Hepatocyte (in vitro differentiated cells): ENCODE results near the gene EXOC7. TPM values are rescaled to one million over a fixed set of nuclear protein-coding genes. Genes with fewer than 3 reads are reported as not detected.

Experiments
- DNase-seq: peaks from one replicate; pipeline ENCODE4 v3.0.0-alpha.2; 2016; ENCODE audit warnings: low spot score
- H2AFZ ChIP-seq: fragments of 200-600 bp; sonication (generic); 2 replicates; pipeline ENCODE4 v1.6.0; 2016; ENCODE audit warnings: antibody characterized with exemption, mild to moderate bottlenecking
- H3K27ac ChIP-seq: fragments of 200-600 bp; sonication (generic); 2 replicates; pipeline ENCODE4 v1.5.1; 2016; ENCODE audit warnings: mild to moderate bottlenecking
- H3K27me3 ChIP-seq: fragments of 200-600 bp; sonication (generic); 2 replicates; pipeline ENCODE4 v1.6.1; 2016
- H3K36me3 ChIP-seq: fragments of 200-600 bp; sonication (generic); replicated peaks from 2 replicates; pipeline ENCODE4 v1.5.1; 2016; ENCODE audit warnings: low read depth; ENCODE audit not compliant: insufficient read depth
- H3K4me1 ChIP-seq: fragments of 200-600 bp; sonication (generic); 2 replicates; pipeline ENCODE4 v1.5.1; 2016; ENCODE audit warnings: mild to moderate bottlenecking, moderate library complexity; ENCODE audit not compliant: insufficient read depth
- H3K4me2 ChIP-seq: fragments of 200-600 bp; sonication (generic); 2 replicates; pipeline ENCODE4 v1.6.0; 2016
- H3K4me3 ChIP-seq: fragments of 200-600 bp; sonication (generic); 2 replicates; pipeline ENCODE4 v1.5.1; 2016; ENCODE audit warnings: mild to moderate bottlenecking
- H3K79me2 ChIP-seq: fragments of 200-600 bp; sonication (generic); 2 replicates; pipeline ENCODE4 v1.6.0; 2017; ENCODE audit warnings: mild to moderate bottlenecking
- H3K9me2 ChIP-seq: fragments of 200-600 bp; sonication (generic); replicated peaks from 2 replicates; pipeline ENCODE4 v1.6.0; 2017; ENCODE audit warnings: mild to moderate bottlenecking; ENCODE audit not compliant: insufficient read depth
- H3K9me3 ChIP-seq: fragments of 200-600 bp; sonication (generic); 2 replicates; pipeline ENCODE4 v1.5.1; 2016; ENCODE audit warnings: low read depth, mild to moderate bottlenecking
- H4K20me1 ChIP-seq: fragments of 200-600 bp; sonication (generic); 2 replicates; pipeline ENCODE4 v1.6.0; 2016; ENCODE audit warnings: mild to moderate bottlenecking; ENCODE audit not compliant: insufficient read depth, poor library complexity, severe bottlenecking
- CTCF ChIP-seq: fragments of 200-600 bp; sonication (generic); IDR thresholded peaks from 2 replicates; pipeline ENCODE4 v1.5.1; 2016; ENCODE audit warnings: antibody characterized with exemption, mild to moderate bottlenecking; ENCODE audit not compliant: poor library complexity
- EZH2 ChIP-seq: fragments of 200-600 bp; sonication (generic); IDR thresholded peaks from 2 replicates; pipeline ENCODE4 v1.6.1; 2016; ENCODE audit warnings: antibody characterized with exemption, mild to moderate bottlenecking, borderline replicate concordance
- EZH2phosphoT487 ChIP-seq: fragments of 200-600 bp; sonication (generic); IDR thresholded peaks from one replicate; pipeline ENCODE4 v1.6.1; 2018; ENCODE audit warnings: antibody characterized with exemption, mild to moderate bottlenecking, low read depth, moderate library complexity; ENCODE audit not compliant: unreplicated experiment, severe bottlenecking
- WGBS: methylation state at CpG from one replicate; pipeline ENCODE4 v1.1.6; 2016; ENCODE audit warnings: low lambda C conversion rate; ENCODE audit errors: missing lambda C conversion rate; 5-methylcytosine and 5-hydroxymethylcytosine counted together
- polyA plus RNA-seq: library from polyadenylated mRNA; unstranded; fragments of >200 nt; fragmentation: Nextera tagmentation; extraction: Ambion mirVana; gene quantifications from 2 replicates; pipeline ENCODE4 v1.2.1, GENCODE V29; 2016
- total RNA-seq: library from RNA; depleted of rRNA; stranded (reverse); fragments of >200 nt; gene quantifications from 2 replicates; pipeline ENCODE4 v1.2.3, GENCODE V29; 2014

Gene EXOC7
- total and polyA plus RNA-seq, 2 experiments from 2014 or later = 92.9 to 95.6 TPM

- Histone ChIP-seq H3K4me1 (no peaks in the 10 kb centered on the region), H3K27ac (peak overlapping the region; percentile 26), H3K4me3 (no peak overlapping the region), H4K20me1 (no peaks in the 10 kb centered on the region), H3K4me2 (no peak overlapping the region), H3K9me2 (no peaks in the 10 kb centered on the region), H3K79me2 (peaks cover 13% of the 10 kb centered on the region), H3K9me3 (no peaks in the 10 kb centered on the region), H3K36me3 (no peaks in the 10 kb centered on the region), H2AFZ (no peak overlapping the region), H3K27me3 (no peaks in the 10 kb centered on the region)
- 85% methylated on average over 6 of the region's 6 CpGs for WGBS
- TF ChIP-seq EZH2 (no peak), EZH2phosphoT487 (no peak), CTCF (no peak)
- DNase-seq = no peak
Measured at GRCh38 chr17:76051561-76051960, 52.0 kb downstream of the EXOC7 start.

DNA sequence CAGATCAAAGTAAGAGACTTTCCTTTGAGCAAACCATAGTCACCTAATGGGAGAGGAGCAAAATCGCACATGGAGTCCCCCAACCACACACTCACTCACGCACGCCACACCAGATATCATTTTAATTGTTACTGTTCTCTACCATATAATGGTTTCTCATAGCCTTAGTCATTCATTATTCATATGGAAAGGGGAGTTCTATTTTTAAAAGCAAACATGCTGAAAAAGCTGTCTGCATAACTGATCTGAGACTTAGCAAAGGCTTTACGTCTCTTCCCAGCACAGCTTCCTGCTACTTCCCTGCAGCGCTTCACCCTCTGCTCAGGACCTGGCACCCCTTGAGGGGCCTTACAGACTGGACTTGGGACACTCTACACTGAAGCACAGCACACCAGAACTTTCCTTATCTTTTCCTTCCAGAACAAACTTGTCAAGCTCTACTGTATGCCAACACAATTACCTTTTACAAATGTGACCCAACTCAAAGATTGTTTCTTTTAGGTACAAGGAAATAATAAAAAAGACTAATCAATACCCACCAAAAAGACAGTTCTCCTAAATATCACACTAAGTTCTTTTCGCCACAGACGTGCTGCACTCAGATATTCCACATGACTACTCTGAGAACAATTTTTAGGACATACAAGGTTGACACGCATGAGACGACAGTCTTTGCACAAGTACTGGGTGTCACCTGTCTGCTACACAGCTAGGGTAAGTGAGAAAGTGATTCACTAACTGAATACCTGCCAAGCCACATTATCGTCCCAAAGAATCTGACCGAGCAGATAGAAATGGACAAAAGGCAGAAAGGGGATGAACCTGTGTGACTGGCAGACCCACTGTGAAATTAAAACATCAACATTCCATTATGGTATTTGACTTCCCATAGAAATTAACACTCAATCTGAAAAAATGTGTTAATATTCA, 52.8 kb downstream of the EXOC7 start:
- no peaks in the 10 kb centered on the region for H4K20me1 ChIP-seq
- no peaks in the 10 kb centered on the region for H3K36me3 ChIP-seq
- no peak overlapping the region for H3K4me2 ChIP-seq
- no peaks in the 10 kb centered on the region for H3K27me3 ChIP-seq
- H3K4me1 ChIP-seq = no peaks in the 10 kb centered on the region
- H3K9me3 ChIP-seq = no peaks in the 10 kb centered on the region
- H3K9me2 ChIP-seq = no peaks in the 10 kb centered on the region
- no peak overlapping the region for H3K4me3 ChIP-seq
- H3K27ac ChIP-seq = peak overlapping the region; percentile 26
- H3K79me2 ChIP-seq = peaks cover 13% of the 10 kb centered on the region
- TF ChIP-seq EZH2phosphoT487 = no peak
- TF ChIP-seq CTCF = no peak
- TF ChIP-seq EZH2 = no peak
- WGBS = 92% methylated on average over 11 of the region's 11 CpGs
- H2AFZ ChIP-seq = no peak overlapping the region
- no peak for DNase-seq

DNA sequence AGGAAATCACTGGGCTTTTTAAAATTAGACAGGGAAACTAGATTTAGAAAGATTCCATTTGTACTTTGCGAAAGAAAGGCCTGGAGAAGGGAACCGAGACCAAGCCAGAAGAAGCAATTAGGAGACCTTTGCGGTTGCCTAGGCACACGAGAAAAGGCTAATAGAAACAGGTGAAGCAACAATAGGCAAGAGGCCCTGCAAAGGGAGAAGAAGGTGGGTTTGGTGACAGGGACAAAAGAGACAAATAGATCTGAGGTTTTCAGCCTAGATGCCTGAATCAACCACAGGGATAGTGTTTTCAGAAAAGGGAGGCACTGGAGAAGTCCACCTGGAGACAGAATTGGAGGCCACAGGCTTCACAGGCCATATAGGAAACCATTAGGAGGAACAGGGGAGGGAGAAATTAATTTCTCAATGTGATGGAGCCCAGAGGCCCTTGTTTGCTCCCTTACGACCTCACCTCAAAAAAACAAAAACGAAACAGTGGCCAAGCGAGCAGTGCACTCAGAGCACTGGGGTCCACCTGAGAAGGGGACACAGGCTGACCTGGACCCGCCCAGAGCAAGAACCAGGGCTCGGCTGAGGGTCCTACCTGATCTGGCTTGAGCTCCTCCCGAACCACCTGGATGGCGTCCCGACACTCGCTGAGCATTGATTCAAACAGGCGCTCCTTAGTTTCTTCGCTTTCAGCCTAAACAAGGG, 53.6 kb downstream of the EXOC7 start:
- Histone ChIP-seq H3K4me3 (no peak overlapping the region), H3K9me3 (no peaks in the 10 kb centered on the region), H3K9me2 (no peaks in the 10 kb centered on the region), H3K79me2 (peaks cover 10% of the 10 kb centered on the region), H3K36me3 (no peaks in the 10 kb centered on the region), H4K20me1 (no peaks in the 10 kb centered on the region), H3K4me1 (no peaks in the 10 kb centered on the region), H3K4me2 (no peak overlapping the region), H2AFZ (no peak overlapping the region), H3K27ac (no peak overlapping the region), H3K27me3 (no peaks in the 10 kb centered on the region)
- WGBS = 97% methylated on average over 15 of the region's 15 CpGs
- DNase-seq = no peak
- TF ChIP-seq CTCF (no peak), EZH2phosphoT487 (no peak), EZH2 (no peak)
